Prostate gland (tissue), 2 donors: ENCODE measurements around the gene PKP4.

Source experiments
- POLR2A ChIP-seq: fragments of 450-650 bp; IDR thresholded peaks from one replicate; pipeline ENCODE4 v1.6.1; 2016; ENCODE audit warnings: antibody characterized with exemption, mild to moderate bottlenecking
- POLR2AphosphoS5 ChIP-seq: sonication (generic); formaldehyde crosslinking; IDR thresholded peaks from one replicate; pipeline ENCODE4 v1.6.1; 2017; ENCODE audit warnings: antibody characterized with exemption
- TF ChIP-seq, protein P1 (sequence below), 4 experiments: fragments of 200-600 bp in 2 of 4; fragments of 450-650 bp in 2 of 4; sonication (generic) in 2 of 4; IDR thresholded peaks; 1 replicate in 3 of 4; 2 replicates in 1 of 4; pipeline ENCODE4 v1.5.1; 2016 to 2019; ENCODE audit warnings: antibody characterized with exemption in 4 of 4, mild to moderate bottlenecking in 2 of 4, moderate library complexity in 2 of 4

DNA sequence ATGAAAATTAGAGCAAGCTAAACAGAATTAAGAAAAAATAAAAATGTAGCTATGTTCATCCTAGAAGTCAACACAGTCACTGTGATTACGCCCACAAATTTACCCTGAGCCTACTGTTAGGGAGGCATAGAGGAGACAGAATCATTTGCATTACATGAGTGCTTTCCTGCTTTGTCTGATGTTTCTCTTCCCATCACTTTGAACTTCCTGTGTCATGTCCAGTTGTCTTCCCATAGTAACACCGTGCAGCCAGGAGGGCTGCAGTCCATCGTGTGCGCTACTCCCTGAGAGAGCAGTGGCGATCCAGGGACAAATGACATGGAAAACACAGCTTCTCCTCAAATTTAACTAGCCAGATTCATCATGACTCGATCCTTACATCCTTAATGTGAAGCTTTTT lies 188.5 kb downstream of the PKP4 start:
- TF ChIP-seq POLR2AphosphoS5 = no peak
- TF ChIP-seq, protein P1, sequence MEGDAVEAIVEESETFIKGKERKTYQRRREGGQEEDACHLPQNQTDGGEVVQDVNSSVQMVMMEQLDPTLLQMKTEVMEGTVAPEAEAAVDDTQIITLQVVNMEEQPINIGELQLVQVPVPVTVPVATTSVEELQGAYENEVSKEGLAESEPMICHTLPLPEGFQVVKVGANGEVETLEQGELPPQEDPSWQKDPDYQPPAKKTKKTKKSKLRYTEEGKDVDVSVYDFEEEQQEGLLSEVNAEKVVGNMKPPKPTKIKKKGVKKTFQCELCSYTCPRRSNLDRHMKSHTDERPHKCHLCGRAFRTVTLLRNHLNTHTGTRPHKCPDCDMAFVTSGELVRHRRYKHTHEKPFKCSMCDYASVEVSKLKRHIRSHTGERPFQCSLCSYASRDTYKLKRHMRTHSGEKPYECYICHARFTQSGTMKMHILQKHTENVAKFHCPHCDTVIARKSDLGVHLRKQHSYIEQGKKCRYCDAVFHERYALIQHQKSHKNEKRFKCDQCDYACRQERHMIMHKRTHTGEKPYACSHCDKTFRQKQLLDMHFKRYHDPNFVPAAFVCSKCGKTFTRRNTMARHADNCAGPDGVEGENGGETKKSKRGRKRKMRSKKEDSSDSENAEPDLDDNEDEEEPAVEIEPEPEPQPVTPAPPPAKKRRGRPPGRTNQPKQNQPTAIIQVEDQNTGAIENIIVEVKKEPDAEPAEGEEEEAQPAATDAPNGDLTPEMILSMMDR (IDR thresholded peaks at IDR 0.05) = no peak
- no peak for TF ChIP-seq POLR2A
